ENCODE results near the gene UQCRHL. TPM values are rescaled to one million over a fixed set of nuclear protein-coding genes. Genes with fewer than 3 reads are reported as not detected.

Gene UQCRHL
- total RNA-seq, result 2.8 TPM

DNA sequence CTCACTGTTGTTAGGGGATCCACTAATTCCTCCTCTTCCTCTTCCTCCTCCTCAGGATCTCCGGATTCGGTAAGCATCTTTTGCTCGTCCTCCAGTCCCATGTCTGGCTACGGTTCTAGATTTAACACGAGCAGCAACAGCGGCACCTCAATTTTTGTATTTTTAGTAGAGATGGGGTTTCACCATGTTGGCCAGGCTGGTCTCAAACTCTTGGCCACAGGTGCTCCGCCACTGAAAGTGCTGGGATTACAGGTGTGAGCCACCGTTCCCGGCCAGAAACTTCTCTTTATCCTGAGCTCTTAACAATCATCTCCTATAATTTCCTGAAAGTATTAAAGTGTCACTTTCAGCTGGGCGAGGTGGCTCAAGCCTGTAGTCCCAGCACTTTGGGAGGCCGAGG lies at the start of gene UQCRHL:
TSS of gene UQCRHL (minus strand) at position 101 of the 400 bp plus-strand sequence. CDS start at position 101, 0 bp downstream.

DNA sequence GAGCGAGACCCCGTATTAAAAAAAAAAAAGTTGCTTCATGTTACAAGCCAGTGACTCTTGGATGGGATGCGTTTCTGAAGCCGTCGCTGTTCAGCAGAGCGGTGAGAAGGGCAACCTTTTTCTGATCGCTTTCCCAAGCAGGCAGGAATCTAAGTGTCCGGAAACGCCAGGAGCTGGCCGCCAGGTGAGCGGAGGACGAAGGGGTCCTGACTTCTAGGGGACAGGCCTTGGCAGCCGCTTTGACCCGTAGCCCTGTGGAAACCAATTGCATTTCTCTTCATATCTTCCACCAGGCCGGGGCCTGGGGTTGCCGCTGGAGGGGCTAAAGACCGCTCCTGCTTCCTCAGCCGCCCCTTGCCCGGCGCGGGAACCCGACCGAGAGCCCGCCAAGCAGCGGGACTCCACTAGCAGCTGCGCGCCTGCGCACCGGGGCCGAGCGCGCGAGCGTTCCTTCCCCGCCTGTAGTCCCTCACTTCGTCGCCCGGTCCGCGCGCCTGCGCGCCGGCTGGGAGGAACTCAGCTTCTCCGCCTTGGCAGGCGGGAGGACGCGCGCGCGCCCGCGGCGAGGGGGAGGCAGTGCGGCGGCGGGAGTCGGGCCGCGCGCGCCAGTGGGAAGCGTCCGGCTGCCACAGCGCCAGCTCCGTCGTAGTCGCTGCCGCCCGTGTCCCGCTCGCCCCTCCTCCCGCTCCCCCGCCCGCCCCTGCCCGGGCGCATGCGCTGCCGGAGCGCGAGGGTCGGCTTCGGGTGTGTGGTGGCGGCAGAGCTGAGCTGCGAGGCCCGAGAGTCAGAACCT lies 39.8 kb upstream of the UQCRHL start, which contains the start of gene SPEN:
TSS of gene SPEN (plus strand) at position 608 of the 793 bp plus-strand sequence. CDS start 361 bp downstream, outside the sequence.

DNA sequence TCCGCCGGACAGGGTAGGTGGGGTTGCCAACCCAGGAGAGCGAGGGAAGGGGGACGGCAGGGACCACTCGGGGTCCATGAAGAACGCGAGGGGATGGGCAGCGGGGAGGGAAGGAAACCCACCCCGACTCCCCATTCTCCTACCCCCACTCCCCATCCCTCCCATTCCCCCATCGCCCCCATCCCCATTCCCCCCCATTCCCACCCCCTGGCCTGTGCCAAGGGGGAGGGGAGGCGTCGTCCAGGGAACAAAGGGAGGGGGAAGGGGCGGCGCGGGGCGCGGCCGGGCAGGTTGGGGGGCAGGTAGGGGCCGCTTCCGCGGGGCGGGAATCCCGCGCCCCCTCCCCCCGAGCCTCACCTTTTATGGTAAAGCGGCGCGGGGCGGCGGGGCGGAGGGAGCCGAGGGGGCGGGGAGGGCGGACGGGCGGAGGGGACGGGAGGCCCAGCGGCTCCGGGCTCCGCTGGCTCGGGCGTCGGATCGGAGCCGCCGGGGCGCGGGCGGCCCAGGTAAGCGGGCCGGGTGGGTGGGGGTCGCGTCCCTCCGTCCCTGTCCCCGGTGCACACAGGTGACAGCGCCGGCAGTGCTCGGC lies 49.0 kb downstream of the UQCRHL start, which contains the start of gene FBLIM1:
TSS of gene FBLIM1 (plus strand) at position 453 of the 589 bp plus-strand sequence. CDS start 6,189 bp downstream, outside the sequence.

Other genes with a start within 250 kb of the UQCRHL start
- gene AGMAT, start 222.6 kb downstream of the UQCRHL start, total RNA-seq, result 2.3 TPM
- gene DDI2, start 190.2 kb downstream of the UQCRHL start, total RNA-seq, result 26.3 TPM
- 36.4 TPM for gene PLEKHM2, start 123.3 kb downstream of the UQCRHL start, total RNA-seq
- 0.23 TPM for gene SLC25A34, start 71.4 kb downstream of the UQCRHL start, total RNA-seq
- not detected for gene TMEM82, start 65.2 kb downstream of the UQCRHL start, total RNA-seq
- gene FBLIM1, start 48.9 kb downstream of the UQCRHL start, total RNA-seq, result 13.1 TPM
- 52.6 TPM for gene SPEN, start 40.1 kb upstream of the UQCRHL start, total RNA-seq
- 23.8 TPM for gene ZBTB17, start 168.5 kb upstream of the UQCRHL start, total RNA-seq
- gene SRARP, start 196.6 kb upstream of the UQCRHL start, total RNA-seq, result 1.2 TPM
- gene HSPB7, start 210.4 kb upstream of the UQCRHL start, total RNA-seq, result 0.23 TPM
- 0.23 TPM for gene CLCNKA, start 214.4 kb upstream of the UQCRHL start, total RNA-seq
- 0.92 TPM for gene CLCNKB, start 236.1 kb upstream of the UQCRHL start, total RNA-seq

Data from diencephalon (tissue), 1 donor.